HG03354 (cell line): ENCODE data around the gene FANCG.

Experiments used
- ATAC-seq: cut with Tn5 transposase; IDR thresholded peaks from one replicate; pipeline ENCODE4 v1.9.1; 2021; ENCODE audit warnings: mild to moderate bottlenecking; ENCODE audit not compliant: unreplicated experiment, poor library complexity, severe bottlenecking

FANCG gene

GRCh38 chr9:35070823-35071813 lies 8.6 kb downstream of the FANCG start:
- ATAC-seq = no peak

- no peak for ATAC-seq
These were observed 10.7 kb downstream of the FANCG start for GRCh38 chr9:35069020-35069419.

- ATAC-seq = no peak
These were observed 12.7 kb downstream of the FANCG start for GRCh38 chr9:35067056-35067455.

GRCh38 chr9:35060548-35061207 lies 19.1 kb downstream of the FANCG start:
- no peak for ATAC-seq

- no peak for ATAC-seq
These were observed 20.3 kb downstream of the FANCG start for GRCh38 chr9:35059438-35059837.

GRCh38 chr9:35057271-35057620 lies 22.5 kb downstream of the FANCG start:
- no peak for ATAC-seq

GRCh38 chr9:35056571-35057270 lies 23.0 kb downstream of the FANCG start:
- no peak for ATAC-seq

GRCh38 chr9:35054871-35055644 lies 24.7 kb downstream of the FANCG start:
- no peak for ATAC-seq

- no peak for ATAC-seq
These were observed 25.4 kb downstream of the FANCG start for GRCh38 chr9:35054185-35054835.

GRCh38 chr9:35051069-35051967 lies 28.4 kb downstream of the FANCG start:
- peak; percentile 61 for ATAC-seq

GRCh38 chr9:35048511-35048910 lies 31.2 kb downstream of the FANCG start:
- ATAC-seq = no peak

- ATAC-seq = no peak
These were observed 35.7 kb downstream of the FANCG start for GRCh38 chr9:35044071-35044470.

GRCh38 chr9:35042891-35043545 lies 36.7 kb downstream of the FANCG start:
- ATAC-seq = no peak

GRCh38 chr9:35042081-35042604 lies 37.6 kb downstream of the FANCG start:
- ATAC-seq = no peak

GRCh38 chr9:35035851-35036701 lies 43.7 kb downstream of the FANCG start:
- peak; percentile 48 for ATAC-seq

GRCh38 chr9:35033101-35033500 lies 46.6 kb downstream of the FANCG start:
- ATAC-seq = no peak

GRCh38 chr9:35029852-35030251 lies 49.9 kb downstream of the FANCG start:
- no peak for ATAC-seq
